Activated T-cell treated with anti-CD3 and anti-CD28 coated beads, Interleukin-2, amount 50 U/mL, for 24 hours (primary cell): ENCODE measurements around the gene CEP152.
A peak's percentile ranks its signal among the peaks of the same experiment; 100 is the strongest.
"Not testable (repeated sequence)": the region's sequence is repeated elsewhere in the genome, so short reads cannot be mapped to it uniquely, and the experiment has no call there.

Experiments used
- DNase-seq: peaks from one replicate; pipeline ENCODE4 v3.0.0-alpha.2; 2020
- H3K27ac Mint-ChIP-seq: 2 replicates; pipeline ENCODE4 v1.8.0; 2020; ENCODE audit warnings: mild to moderate bottlenecking, mixed read lengths
- H3K27me3 Mint-ChIP-seq: 2 replicates; pipeline ENCODE4 v1.8.0; 2020; ENCODE audit warnings: mixed read lengths
- H3K36me3 Mint-ChIP-seq: 2 replicates; pipeline ENCODE4 v1.8.0; 2020; ENCODE audit warnings: low read depth, mixed read lengths
- H3K4me1 Mint-ChIP-seq: 2 replicates; pipeline ENCODE4 v1.8.0; 2020; ENCODE audit warnings: low read depth, mixed read lengths
- H3K4me3 Mint-ChIP-seq: 2 replicates; pipeline ENCODE4 v1.8.0; 2020; ENCODE audit warnings: mild to moderate bottlenecking, moderate library complexity, mixed read lengths
- H3K9me3 Mint-ChIP-seq: 2 replicates; pipeline ENCODE4 v1.8.0; 2020; ENCODE audit warnings: mixed read lengths

The CEP152 gene

DNA sequence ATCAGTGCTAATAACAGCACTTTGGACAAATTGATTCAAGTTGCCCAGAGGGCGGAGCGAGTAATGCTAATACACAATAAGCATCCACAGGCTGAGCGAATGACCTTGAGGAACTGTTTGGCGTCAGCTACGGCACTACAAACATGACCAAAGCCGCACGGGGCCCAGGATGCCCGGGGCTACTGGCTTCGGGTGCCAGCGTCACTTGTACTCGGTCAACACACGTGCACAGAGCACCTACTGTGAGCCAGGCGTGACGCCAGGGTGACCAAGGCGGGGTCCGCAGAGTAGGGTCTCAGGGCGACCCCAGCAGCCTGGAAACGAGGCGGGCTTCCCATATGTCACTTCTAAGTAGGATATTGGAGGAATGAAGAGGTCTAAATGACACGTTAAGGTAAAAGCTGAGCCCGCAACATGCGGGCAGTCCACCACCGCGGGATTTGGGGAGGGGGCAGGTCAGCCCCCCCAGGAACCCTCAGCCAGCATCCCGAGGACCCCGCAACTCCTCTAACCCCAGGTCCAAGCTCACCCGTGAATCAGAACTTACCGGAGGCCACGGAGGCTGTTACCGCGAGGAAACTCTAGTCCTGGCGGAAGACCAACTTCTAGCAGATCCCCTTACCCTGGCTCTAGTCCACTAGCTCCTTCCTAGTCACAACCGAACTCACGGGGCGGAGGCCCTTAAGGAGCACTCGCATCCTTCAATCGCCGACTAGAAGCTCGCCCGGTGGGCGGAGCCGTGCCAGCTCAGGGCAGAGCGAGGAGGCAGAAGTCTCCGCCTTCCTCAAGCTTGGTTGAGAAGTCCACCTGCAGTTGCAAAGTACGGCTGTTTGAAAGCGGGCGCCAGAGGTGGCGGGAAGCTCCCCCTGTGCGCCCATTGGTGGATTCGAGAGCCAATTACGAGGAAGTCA is at the start of gene CEP152:
TSS of gene CEP152 (minus strand) at position 656 of the 911 bp plus-strand sequence. CDS start 5,420 bp downstream, outside the sequence.
- Mint-ChIP-seq H3K27me3 (peaks cover 3% of the 10 kb centered on the region), H3K9me3 (no peaks in the 10 kb centered on the region), H3K4me1 (peaks cover 32% of the 10 kb centered on the region), H3K4me3 (peak within 1 kb of the TSS; percentile 96), H3K27ac (peak within 1 kb of the TSS; percentile 96), H3K36me3 (peaks cover 26% of the 10 kb centered on the region)
- peak; percentile 96 for DNase-seq

DNA sequence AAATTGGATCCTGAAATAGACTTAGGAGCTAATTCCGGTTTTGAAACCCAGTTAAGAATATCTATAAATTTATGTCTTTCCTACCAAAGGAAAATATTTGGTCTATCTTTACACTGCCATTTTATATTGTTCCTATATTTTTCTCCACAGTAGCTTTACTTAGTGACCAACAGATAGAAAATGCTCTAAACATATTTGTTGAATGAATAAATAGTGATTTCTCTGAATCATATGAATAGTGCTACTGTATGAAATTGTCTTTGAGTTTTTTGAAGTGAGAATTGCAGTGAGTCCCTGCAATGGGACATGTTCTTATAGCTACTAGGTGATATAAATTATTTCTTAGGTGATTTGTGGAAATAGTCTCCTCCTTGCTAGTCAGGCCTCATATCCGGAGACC is 48.6 kb upstream of the CEP152 start:
- Mint-ChIP-seq H3K4me3 (no peak overlapping the region), H3K36me3 (no peaks in the 10 kb centered on the region), H3K27ac (no peak overlapping the region), H3K9me3 (no peaks in the 10 kb centered on the region), H3K27me3 (peaks cover 9% of the 10 kb centered on the region), H3K4me1 (peaks cover 15% of the 10 kb centered on the region)
- no peak for DNase-seq

DNA sequence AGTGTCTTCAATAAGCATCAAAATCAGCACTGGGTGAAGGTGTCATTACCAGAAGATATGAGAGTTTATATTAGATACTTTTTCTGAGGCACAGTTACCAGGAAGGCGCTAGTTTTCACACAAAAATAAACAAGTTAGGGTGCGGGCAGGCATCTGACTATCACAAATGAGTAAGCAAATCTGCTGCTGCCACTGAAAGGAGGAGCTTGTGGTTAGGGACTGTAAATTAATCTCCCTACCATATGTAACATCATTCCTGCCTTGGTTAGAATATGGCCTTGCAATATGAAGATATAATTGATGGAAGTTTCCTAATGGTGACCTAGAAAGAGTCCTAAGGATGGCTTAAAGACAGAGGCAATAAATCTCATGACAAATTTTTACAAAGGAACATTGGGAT is 47.5 kb upstream of the CEP152 start:
- Mint-ChIP-seq H3K9me3 (no peaks in the 10 kb centered on the region), H3K4me3 (no peak overlapping the region), H3K27ac (no peak overlapping the region), H3K36me3 (no peaks in the 10 kb centered on the region), H3K4me1 (peaks cover 15% of the 10 kb centered on the region), H3K27me3 (peaks cover 14% of the 10 kb centered on the region)
- no peak for DNase-seq

DNA sequence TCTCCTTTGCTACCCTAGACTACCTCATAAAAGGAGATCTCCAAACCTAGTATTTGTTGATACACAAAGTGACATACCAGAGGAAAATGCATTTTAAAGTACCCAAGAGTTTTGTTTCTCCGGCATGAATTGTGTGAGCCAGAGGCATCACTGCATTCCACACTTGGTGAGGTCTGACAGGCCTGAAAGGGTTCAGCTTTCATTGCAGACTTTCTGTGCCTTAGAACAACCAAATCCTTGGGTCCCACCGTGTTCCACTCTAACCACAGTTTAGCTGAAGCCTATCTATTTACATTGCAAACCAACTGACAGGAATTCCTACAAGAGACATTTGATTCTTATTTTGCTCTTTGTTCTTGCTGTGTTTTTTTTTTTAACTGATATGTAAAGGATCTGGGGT is 46.1 kb upstream of the CEP152 start:
- Mint-ChIP-seq H3K9me3 (no peaks in the 10 kb centered on the region), H3K36me3 (no peaks in the 10 kb centered on the region), H3K27me3 (peaks cover 16% of the 10 kb centered on the region), H3K4me1 (peaks cover 7% of the 10 kb centered on the region), H3K27ac (no peak overlapping the region), H3K4me3 (no peak overlapping the region)
- no peak for DNase-seq

DNA sequence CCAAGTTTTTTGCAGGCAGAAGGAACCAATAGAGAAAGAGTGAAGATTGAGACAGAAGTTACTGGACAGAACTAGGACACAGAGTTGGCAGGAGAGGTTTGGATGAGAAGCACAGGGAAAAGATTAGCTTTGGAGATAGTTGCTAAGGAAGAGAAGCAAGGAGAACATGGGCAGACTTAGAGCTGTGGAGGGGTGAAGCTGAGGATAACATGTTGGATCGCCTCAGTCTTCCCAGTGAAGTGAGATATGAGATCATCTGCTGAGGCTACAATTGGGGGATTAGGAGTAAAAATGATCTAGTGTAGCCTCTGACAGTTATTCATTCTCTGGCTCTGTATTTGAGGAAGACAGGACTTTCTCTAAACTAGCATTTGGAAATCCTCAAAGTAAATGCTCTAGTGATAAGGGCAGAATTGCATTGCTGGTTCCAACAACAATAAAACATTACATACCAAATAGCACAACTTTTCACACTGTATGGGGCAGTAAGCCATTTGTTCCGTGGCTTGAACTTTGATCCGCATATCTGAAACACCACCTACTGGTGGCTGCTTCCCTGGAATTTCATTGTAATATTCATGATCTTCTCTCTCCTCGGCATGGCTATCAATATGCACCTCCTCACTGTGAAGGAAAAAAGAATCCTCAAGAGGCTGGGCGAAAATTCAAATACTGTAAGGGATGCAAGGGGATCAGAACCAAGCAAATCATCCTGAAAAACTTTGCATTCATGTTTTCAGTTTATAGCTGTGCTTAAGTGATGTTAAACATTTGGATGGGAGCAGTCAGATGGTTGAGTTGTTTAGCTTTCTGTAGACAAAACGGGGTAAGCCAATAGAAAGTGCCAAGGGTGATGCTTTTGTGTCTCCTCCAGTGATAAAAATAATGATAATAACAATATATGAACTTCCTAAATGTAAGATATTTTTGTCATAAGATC is 44.9 kb upstream of the CEP152 start:
- Mint-ChIP-seq H3K4me1 (peaks cover 6% of the 10 kb centered on the region), H3K9me3 (no peaks in the 10 kb centered on the region), H3K27ac (no peak overlapping the region), H3K36me3 (no peaks in the 10 kb centered on the region), H3K27me3 (peaks cover 16% of the 10 kb centered on the region), H3K4me3 (no peak overlapping the region)
- no peak for DNase-seq

- not testable (repeated sequence) for H3K27ac Mint-ChIP-seq, H3K9me3 Mint-ChIP-seq, H3K36me3 Mint-ChIP-seq, H3K4me1 Mint-ChIP-seq, H3K4me3 Mint-ChIP-seq, DNase-seq
- peaks cover 16% of the 10 kb centered on the region for H3K27me3 Mint-ChIP-seq
Measured at GRCh38 chr15:48854434-48854833, 43.6 kb upstream of the CEP152 start.

DNA sequence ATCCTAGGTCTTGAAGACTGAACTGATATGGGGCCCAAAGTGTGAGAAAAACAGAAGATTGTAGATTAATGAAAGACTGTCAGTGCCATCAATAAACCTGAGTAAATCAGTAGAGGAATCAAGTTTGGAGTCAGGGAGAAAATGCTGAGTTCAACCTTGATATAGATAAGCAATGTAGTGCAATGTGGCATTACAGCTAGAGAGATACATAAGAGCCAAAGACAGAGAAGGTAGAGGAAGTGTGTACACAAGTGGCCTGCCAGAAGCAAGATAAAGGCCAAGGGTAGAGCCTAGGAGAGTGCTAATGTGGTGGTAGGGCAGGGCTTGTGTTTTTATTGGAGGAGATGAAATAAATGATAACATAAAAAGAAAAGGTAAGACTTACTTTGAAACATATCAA is 41.1 kb upstream of the CEP152 start:
- peaks cover 11% of the 10 kb centered on the region for H3K27me3 Mint-ChIP-seq
- no peaks in the 10 kb centered on the region for H3K9me3 Mint-ChIP-seq
- no peaks in the 10 kb centered on the region for H3K4me1 Mint-ChIP-seq
- H3K27ac Mint-ChIP-seq = no peak overlapping the region
- H3K4me3 Mint-ChIP-seq = no peak overlapping the region
- H3K36me3 Mint-ChIP-seq = no peaks in the 10 kb centered on the region
- no peak for DNase-seq

- no peaks in the 10 kb centered on the region for H3K9me3 Mint-ChIP-seq
- no peaks in the 10 kb centered on the region for H3K4me1 Mint-ChIP-seq
- peaks cover 11% of the 10 kb centered on the region for H3K27me3 Mint-ChIP-seq
- H3K36me3 Mint-ChIP-seq = no peaks in the 10 kb centered on the region
- no peak overlapping the region for H3K27ac Mint-ChIP-seq
- no peak overlapping the region for H3K4me3 Mint-ChIP-seq
- no peak for DNase-seq
Measured at GRCh38 chr15:48850648-48851047, 39.8 kb upstream of the CEP152 start.

- DNase-seq = no peak
- no peaks in the 10 kb centered on the region for H3K9me3 Mint-ChIP-seq
- H3K27me3 Mint-ChIP-seq = no peaks in the 10 kb centered on the region
- no peaks in the 10 kb centered on the region for H3K4me1 Mint-ChIP-seq
- H3K36me3 Mint-ChIP-seq = no peaks in the 10 kb centered on the region
- no peak overlapping the region for H3K27ac Mint-ChIP-seq
- no peak overlapping the region for H3K4me3 Mint-ChIP-seq
Measured at GRCh38 chr15:48845123-48845522, 34.3 kb upstream of the CEP152 start.

DNA sequence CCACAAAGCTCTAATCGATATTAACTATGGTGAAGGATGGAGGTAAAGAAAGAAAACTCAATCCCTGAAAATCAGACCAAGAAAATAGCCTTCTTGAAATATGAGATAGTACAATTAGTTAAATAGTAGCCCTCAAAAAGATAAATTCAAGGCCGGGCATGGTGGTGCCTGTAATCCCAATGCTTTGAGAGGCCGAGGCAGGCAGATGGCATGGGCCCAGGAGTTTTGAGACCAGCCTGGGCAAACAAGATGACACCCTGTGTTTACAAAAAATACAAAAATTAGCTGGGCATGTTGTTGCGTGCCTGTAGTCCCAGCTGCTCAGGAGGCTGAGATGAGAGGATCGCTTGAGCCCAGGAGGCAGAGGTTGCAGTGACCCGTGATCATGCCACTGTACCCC is 31.6 kb upstream of the CEP152 start:
- DNase-seq = no peak
- Mint-ChIP-seq H3K4me3 (no peak overlapping the region), H3K27ac (no peak overlapping the region), H3K4me1 (no peaks in the 10 kb centered on the region), H3K27me3 (peaks cover 2% of the 10 kb centered on the region), H3K36me3 (no peaks in the 10 kb centered on the region), H3K9me3 (no peaks in the 10 kb centered on the region)

DNA sequence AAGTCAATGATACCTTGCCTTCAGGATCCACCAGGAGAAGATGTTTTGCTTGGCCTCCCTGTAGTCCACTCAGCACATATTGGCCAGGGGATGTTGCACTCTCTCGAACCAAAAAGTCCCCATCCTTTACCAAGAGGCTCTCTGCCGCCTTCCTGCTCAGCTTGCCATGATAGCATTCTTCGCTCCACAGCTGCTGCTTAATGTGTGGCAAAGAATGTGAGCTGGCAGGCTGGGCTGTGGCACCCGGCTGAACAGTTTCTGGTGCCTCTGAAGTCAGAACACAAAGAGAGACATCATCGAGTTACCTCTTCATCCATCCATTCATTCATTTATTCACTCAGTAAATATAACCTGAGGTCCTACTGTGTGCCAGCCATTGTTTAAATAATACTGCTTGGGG is 23.9 kb upstream of the CEP152 start:
- H3K4me3 Mint-ChIP-seq = no peak overlapping the region

DNA sequence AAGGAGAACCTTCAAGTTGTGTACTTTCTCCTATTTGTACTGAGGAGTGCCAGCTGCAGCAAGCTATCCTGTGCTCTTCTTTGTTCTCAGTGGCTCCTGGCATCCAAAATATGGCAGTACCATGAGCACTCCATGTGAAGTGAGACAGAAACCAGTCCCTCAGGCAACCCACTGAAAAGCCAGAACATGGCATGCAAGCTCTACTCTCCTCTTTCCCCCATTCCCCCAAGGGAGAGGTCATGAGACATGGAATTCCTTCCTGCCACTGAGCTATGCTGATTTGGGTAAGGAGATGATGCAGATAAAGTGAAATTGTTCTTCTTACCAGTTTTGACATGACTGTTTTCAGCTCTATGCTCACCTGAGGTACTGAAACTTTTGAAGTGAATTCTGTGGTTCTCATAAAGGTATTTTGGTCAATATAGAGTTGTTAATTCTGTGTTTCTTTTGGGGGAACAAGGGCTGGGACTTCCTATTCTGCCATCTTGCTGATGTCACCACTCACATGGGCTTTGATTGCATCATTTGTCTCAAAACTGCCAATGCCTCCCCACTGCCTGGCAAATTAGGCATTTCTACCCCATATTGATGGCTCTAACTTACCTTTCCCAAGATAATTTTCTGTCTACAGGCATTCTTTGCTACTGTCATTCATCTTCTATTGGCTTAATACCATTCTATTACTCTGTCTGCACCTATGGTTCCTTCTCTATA is 22.8 kb upstream of the CEP152 start:
- DNase-seq = no peak
- peaks cover 15% of the 10 kb centered on the region for H3K9me3 Mint-ChIP-seq
- H3K27ac Mint-ChIP-seq = no peak overlapping the region
- no peaks in the 10 kb centered on the region for H3K4me1 Mint-ChIP-seq
- H3K4me3 Mint-ChIP-seq = no peak overlapping the region
- peaks cover 32% of the 10 kb centered on the region for H3K27me3 Mint-ChIP-seq
- no peaks in the 10 kb centered on the region for H3K36me3 Mint-ChIP-seq

More for the DNA sequence above, 23.9 kb upstream of the CEP152 start:
- Mint-ChIP-seq H3K4me1 (no peaks in the 10 kb centered on the region), H3K9me3 (peaks cover 15% of the 10 kb centered on the region), H3K27ac (no peak overlapping the region), H3K27me3 (peaks cover 35% of the 10 kb centered on the region), H3K36me3 (no peaks in the 10 kb centered on the region)
- DNase-seq = no peak

GRCh38 chr15:48832648-48833047 is 21.8 kb upstream of the CEP152 start:
- H3K36me3 Mint-ChIP-seq = no peaks in the 10 kb centered on the region
- peaks cover 32% of the 10 kb centered on the region for H3K27me3 Mint-ChIP-seq
- peaks cover 15% of the 10 kb centered on the region for H3K9me3 Mint-ChIP-seq
- H3K27ac Mint-ChIP-seq = no peak overlapping the region
- DNase-seq = no peak
- no peak overlapping the region for H3K4me3 Mint-ChIP-seq
- no peaks in the 10 kb centered on the region for H3K4me1 Mint-ChIP-seq

DNA sequence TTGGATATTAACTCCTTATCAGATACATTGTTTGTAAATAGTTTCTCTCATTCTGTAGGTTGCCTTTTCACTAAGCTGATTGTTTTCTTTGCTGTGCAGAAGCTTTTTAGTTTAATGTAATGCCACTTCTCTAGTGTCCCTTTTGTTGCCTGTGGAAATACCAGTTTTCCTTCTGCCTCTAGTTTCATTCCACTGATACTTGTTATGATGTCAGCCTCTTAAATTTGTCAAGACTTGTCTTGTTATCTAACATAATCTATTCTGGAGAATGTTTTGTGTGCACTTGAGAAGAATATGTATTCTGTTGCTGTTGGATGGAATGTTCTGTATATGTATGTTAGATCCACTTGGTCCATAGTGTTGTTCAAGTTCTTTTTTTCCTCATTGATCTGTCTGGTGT is 18.0 kb upstream of the CEP152 start:
- no peak for DNase-seq
- peaks cover 15% of the 10 kb centered on the region for H3K9me3 Mint-ChIP-seq
- peaks cover 6% of the 10 kb centered on the region for H3K4me1 Mint-ChIP-seq
- H3K36me3 Mint-ChIP-seq = no peaks in the 10 kb centered on the region
- H3K27me3 Mint-ChIP-seq = peaks cover 10% of the 10 kb centered on the region
- no peak overlapping the region for H3K4me3 Mint-ChIP-seq
- H3K27ac Mint-ChIP-seq = no peak overlapping the region
